ENCODE measurements around the gene SLC16A8.

The SLC16A8 gene

GRCh38 chr22:38035530-38035885 lies 48.5 kb downstream of the SLC16A8 start:
- DNase-seq (ENCODE audit: low read depth in 1 of 2, low spot score in 1 of 2), result no peak

GRCh38 chr22:38034884-38035529 lies 49.0 kb downstream of the SLC16A8 start:
- no peak overlapping the region for H3K4me3 ChIP-seq (replicated peaks; ENCODE audit: insufficient read depth, low read length)
- no peak for DNase-seq (ENCODE audit: low read depth in 1 of 2, low spot score in 1 of 2)
- H3K27ac ChIP-seq (replicated peaks), result no peak overlapping the region; the same call in 1 of the 2 replicates
- no peaks in the 10 kb centered on the region for H3K27me3 ChIP-seq (ENCODE audit: insufficient read depth, poor library complexity, severe bottlenecking)
- TF ChIP-seq CTCF (IDR thresholded peaks at IDR 0.05; ENCODE audit: insufficient read depth, low read length) (no peak), REST (IDR thresholded peaks at IDR 0.05; ENCODE audit: insufficient replicate concordance, low read depth) (no peak), POLR2AphosphoS5 (IDR thresholded peaks at IDR 0.05; ENCODE audit: low read depth) (no peak), GABPA (IDR thresholded peaks at IDR 0.05; ENCODE audit: low read depth) (no peak), SPI1 (IDR thresholded peaks at IDR 0.05; ENCODE audit: borderline replicate concordance, low read depth) (no peak)

More at GRCh38 chr22:38035530-38035885, 48.5 kb downstream of the SLC16A8 start:
- Histone ChIP-seq H3K4me3 (replicated peaks; ENCODE audit: insufficient read depth, low read length) (no peak overlapping the region), H3K27me3 (ENCODE audit: insufficient read depth, poor library complexity, severe bottlenecking) (no peaks in the 10 kb centered on the region), H3K27ac (replicated peaks) (no peak overlapping the region)
- TF ChIP-seq SPI1 (IDR thresholded peaks at IDR 0.05; ENCODE audit: borderline replicate concordance, low read depth) (no peak), GABPA (IDR thresholded peaks at IDR 0.05; ENCODE audit: low read depth) (no peak), CTCF (IDR thresholded peaks at IDR 0.05; ENCODE audit: insufficient read depth, low read length) (no peak), POLR2AphosphoS5 (IDR thresholded peaks at IDR 0.05; ENCODE audit: low read depth) (no peak), REST (IDR thresholded peaks at IDR 0.05; ENCODE audit: insufficient replicate concordance, low read depth) (no peak)

GRCh38 chr22:38034278-38034882 lies 49.6 kb downstream of the SLC16A8 start:
- Histone ChIP-seq H3K4me3 (replicated peaks; ENCODE audit: insufficient read depth, low read length) (no peak overlapping the region), H3K27ac (replicated peaks) (peak overlapping the region; percentile 64), H3K27me3 (ENCODE audit: insufficient read depth, poor library complexity, severe bottlenecking) (no peaks in the 10 kb centered on the region)
- TF ChIP-seq CTCF (IDR thresholded peaks at IDR 0.05; ENCODE audit: insufficient read depth, low read length) (no peak), SPI1 (IDR thresholded peaks at IDR 0.05; ENCODE audit: borderline replicate concordance, low read depth) (no peak), REST (IDR thresholded peaks at IDR 0.05; ENCODE audit: insufficient replicate concordance, low read depth) (no peak), POLR2AphosphoS5 (IDR thresholded peaks at IDR 0.05; ENCODE audit: low read depth) (peak; percentile 49; the same call in 1 of the 2 replicates), GABPA (IDR thresholded peaks at IDR 0.05; ENCODE audit: low read depth) (no peak)
- DNase-seq (ENCODE audit: low read depth in 1 of 2, low spot score in 1 of 2), result peak; percentile 74 to 89
